Rectal smooth muscle tissue (tissue), 1 donor: Measurements from ENCODE around the gene ADAMTS17.

ENCODE experiments used
- H3K27ac ChIP-seq: one replicate; pipeline ENCODE4 v1.7.0; 2013; ENCODE audit warnings: low read depth, low read length, inconsistent platforms
- H3K27me3 ChIP-seq: one replicate; pipeline ENCODE4 v1.7.0; 2013; ENCODE audit warnings: low read length; ENCODE audit not compliant: control insufficient read depth, insufficient read depth
- H3K36me3 ChIP-seq: one replicate; pipeline ENCODE4 v1.7.0; 2013; ENCODE audit warnings: low read length; ENCODE audit not compliant: control insufficient read depth, insufficient read depth
- H3K4me1 ChIP-seq: one replicate; pipeline ENCODE4 v1.7.0; 2013; ENCODE audit warnings: low read length; ENCODE audit not compliant: control insufficient read depth, insufficient read depth
- H3K4me3 ChIP-seq: one replicate; pipeline ENCODE4 v1.7.0; 2013; ENCODE audit warnings: low read length
- H3K9ac ChIP-seq: one replicate; pipeline ENCODE4 v1.7.0; 2013; ENCODE audit warnings: low read length

Gene ADAMTS17

GRCh38 chr15:100055821-100056220 lies 286.0 kb downstream of the ADAMTS17 start:
- H3K4me3 ChIP-seq, result no peak overlapping the region
- no peak overlapping the region for H3K27ac ChIP-seq
- no peaks in the 10 kb centered on the region for H3K4me1 ChIP-seq
- H3K27me3 ChIP-seq, result no peaks in the 10 kb centered on the region
- no peaks in the 10 kb centered on the region for H3K36me3 ChIP-seq
- no peak overlapping the region for H3K9ac ChIP-seq

GRCh38 chr15:100054539-100054938 lies 287.2 kb downstream of the ADAMTS17 start:
- Histone ChIP-seq H3K27me3 (no peaks in the 10 kb centered on the region), H3K27ac (no peak overlapping the region)

GRCh38 chr15:100053474-100054121 lies 288.2 kb downstream of the ADAMTS17 start:
- Histone ChIP-seq H3K27ac (no peak overlapping the region), H3K27me3 (no peaks in the 10 kb centered on the region), H3K4me1 (no peaks in the 10 kb centered on the region), H3K36me3 (no peaks in the 10 kb centered on the region), H3K9ac (no peak overlapping the region), H3K4me3 (no peak overlapping the region)

More at GRCh38 chr15:100054539-100054938, 287.2 kb downstream of the ADAMTS17 start:
- no peaks in the 10 kb centered on the region for H3K4me1 ChIP-seq
- H3K9ac ChIP-seq, result no peak overlapping the region
- H3K36me3 ChIP-seq, result no peaks in the 10 kb centered on the region
- no peak overlapping the region for H3K4me3 ChIP-seq

DNA sequence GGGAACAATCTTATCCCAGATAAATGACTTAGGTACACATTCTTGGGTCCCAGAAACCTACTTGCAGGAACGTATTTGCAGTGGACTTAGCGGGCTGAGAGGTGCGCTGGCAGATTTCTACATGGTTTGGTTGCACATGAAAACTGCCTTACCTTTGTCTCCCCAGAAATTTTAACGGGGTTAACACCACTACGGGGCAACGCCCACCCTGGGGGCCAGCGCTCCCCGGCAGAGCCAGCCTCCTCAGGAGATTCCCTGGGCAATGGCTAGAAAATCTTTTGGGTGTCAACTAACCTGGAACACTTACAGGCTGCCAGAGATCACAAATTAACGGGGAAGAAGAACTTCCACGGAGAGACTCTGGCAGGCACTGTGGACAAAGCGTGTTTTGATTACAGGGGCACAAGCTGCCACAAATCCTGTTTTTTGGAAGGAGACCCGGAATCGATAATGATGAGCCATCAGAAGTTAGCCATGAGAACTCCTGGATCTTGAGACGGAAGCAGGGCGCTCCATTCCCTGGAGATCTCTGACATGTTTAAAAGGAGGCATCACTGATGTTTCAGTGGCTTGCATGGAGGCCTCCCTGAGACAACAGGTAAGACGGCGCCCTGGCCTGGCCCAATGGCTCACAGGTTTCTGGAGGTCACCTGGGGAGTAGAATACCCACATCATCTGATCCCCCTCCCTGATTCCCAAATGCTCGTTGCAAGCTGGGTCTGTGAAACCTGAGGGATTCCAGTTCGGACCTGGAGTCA lies 288.9 kb downstream of the ADAMTS17 start:
- Histone ChIP-seq H3K27me3 (no peaks in the 10 kb centered on the region), H3K4me3 (no peak overlapping the region), H3K9ac (no peak overlapping the region), H3K4me1 (no peaks in the 10 kb centered on the region), H3K27ac (no peak overlapping the region), H3K36me3 (no peaks in the 10 kb centered on the region)

DNA sequence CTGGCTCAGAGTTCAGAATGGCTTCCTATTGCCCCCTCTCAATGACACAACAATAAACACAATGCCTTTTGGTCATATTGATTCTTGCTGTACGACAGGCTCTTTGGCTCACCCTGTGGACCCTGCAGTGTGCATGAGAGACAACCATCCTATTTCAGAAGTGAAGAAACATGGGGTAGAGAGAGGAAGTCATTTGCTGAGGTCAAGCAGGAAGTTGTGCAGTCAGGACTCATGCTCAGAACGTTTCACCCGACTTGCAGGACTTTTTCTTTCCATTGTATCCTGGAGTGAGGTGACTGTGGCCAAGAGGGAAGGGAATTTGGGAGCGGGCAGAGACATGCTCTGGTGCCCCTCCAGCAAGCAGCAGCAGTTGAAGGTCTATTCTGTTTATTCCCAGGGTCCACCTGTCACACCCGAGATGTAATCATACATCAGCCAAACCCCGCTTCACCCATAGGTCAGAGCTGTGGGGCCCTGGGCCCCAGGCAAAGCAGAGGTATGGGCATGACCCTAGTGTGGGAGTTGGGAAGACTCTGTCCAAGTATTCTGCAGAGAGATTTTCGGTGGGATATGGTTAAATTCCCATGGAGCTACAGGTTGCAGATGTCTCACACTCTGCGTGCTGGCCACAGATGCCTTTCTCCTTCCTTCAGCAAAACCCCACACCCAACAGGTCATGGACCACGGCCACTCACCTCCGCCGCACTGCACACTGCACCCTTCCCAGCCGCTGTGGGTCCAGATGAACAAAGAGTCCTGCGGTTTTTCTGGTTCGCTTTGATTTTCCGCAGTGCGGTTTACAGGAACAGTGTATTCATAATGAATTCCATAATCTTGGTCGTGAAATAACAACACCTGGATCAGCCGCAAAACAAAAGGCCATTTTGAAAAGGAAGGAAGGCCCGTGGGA lies 290.6 kb downstream of the ADAMTS17 start:
- Histone ChIP-seq H3K27me3 (no peaks in the 10 kb centered on the region), H3K4me3 (no peak overlapping the region), H3K36me3 (no peaks in the 10 kb centered on the region), H3K27ac (no peak overlapping the region), H3K9ac (no peak overlapping the region), H3K4me1 (no peaks in the 10 kb centered on the region)

- H3K4me3 ChIP-seq, result no peak overlapping the region
- no peaks in the 10 kb centered on the region for H3K4me1 ChIP-seq
- no peaks in the 10 kb centered on the region for H3K27me3 ChIP-seq
- no peak overlapping the region for H3K9ac ChIP-seq
- H3K36me3 ChIP-seq, result no peaks in the 10 kb centered on the region
- H3K27ac ChIP-seq, result no peak overlapping the region
Observed at GRCh38 chr15:100049936-100050876, 291.6 kb downstream of the ADAMTS17 start.

DNA sequence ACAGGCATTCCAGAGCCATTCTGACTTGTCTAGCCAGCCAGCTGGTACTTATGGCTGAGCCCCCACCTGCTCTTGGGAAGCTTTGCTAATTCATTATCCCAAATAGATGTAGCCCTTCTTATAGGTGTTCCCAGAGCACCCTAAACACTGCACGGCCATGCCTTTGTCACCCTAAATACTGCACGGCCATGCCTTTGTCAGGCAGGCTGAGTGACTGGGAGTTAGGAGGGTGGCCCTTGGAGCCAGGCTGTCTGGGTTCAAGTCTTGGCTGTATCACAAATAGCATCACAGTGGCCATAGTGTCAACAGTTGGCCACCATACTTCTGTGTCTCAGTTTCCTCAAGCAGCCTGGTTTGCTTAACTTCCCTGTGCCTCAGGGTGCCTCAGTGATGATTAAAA lies 292.3 kb downstream of the ADAMTS17 start:
- Histone ChIP-seq H3K4me1 (no peaks in the 10 kb centered on the region), H3K27ac (no peak overlapping the region), H3K9ac (no peak overlapping the region), H3K4me3 (no peak overlapping the region), H3K36me3 (no peaks in the 10 kb centered on the region), H3K27me3 (no peaks in the 10 kb centered on the region)

- Histone ChIP-seq H3K4me1 (no peaks in the 10 kb centered on the region), H3K36me3 (no peaks in the 10 kb centered on the region), H3K27ac (no peak overlapping the region), H3K4me3 (no peak overlapping the region), H3K9ac (no peak overlapping the region), H3K27me3 (no peaks in the 10 kb centered on the region)
Observed at GRCh38 chr15:100048736-100049135, 293.0 kb downstream of the ADAMTS17 start.

DNA sequence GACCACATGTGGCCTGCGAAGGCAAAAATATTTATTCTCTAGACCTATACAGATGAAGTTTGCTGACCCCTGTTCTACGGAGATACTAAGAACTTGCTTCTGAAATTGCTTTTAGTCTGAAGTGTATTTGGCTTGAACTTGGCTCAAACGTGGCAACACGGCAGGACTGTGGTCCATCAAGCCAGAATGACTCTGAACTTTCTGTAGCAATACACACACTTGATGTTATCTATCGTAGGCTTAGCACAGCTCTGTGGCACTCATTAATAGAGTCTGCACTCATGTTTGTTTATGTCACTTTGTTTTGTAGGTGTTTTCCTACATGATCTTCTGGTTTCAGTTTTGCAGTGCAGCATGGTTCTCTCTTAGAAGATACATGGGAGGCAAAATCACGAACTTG lies 298.1 kb downstream of the ADAMTS17 start:
- H3K4me1 ChIP-seq, result peaks cover 3% of the 10 kb centered on the region
- no peaks in the 10 kb centered on the region for H3K27me3 ChIP-seq
- no peak overlapping the region for H3K27ac ChIP-seq
- no peaks in the 10 kb centered on the region for H3K36me3 ChIP-seq
- H3K4me3 ChIP-seq, result no peak overlapping the region
- no peak overlapping the region for H3K9ac ChIP-seq

DNA sequence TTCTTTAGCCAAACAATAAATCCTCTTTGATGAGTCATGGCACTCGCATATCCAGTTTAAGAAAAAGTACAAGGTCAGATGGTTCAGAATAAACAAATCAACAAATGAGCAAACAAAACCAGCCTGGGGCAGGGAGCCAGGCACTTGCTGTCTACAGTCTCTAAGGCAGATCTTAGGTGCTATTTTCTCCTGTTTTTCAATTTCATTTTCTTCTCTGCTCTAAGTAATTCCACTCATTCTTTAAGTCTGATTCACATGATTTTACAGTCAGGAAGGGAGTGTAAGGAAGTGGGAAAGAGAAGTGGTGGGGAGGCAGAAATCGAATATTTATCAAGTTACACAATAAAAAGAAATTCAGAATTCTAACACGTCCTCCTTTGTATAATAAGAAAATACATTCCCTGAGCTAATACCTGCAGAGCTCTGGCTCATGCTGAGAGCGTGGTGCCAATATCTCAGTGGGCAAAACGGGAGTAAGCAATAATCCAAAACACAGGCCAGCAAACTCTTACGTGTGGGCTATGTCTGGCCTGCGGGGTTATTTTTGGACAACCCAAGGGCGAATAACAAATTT lies 298.6 kb downstream of the ADAMTS17 start:
- Histone ChIP-seq H3K9ac (no peak overlapping the region), H3K4me1 (peaks cover 3% of the 10 kb centered on the region), H3K27ac (no peak overlapping the region), H3K27me3 (no peaks in the 10 kb centered on the region), H3K4me3 (no peak overlapping the region), H3K36me3 (no peaks in the 10 kb centered on the region)

DNA sequence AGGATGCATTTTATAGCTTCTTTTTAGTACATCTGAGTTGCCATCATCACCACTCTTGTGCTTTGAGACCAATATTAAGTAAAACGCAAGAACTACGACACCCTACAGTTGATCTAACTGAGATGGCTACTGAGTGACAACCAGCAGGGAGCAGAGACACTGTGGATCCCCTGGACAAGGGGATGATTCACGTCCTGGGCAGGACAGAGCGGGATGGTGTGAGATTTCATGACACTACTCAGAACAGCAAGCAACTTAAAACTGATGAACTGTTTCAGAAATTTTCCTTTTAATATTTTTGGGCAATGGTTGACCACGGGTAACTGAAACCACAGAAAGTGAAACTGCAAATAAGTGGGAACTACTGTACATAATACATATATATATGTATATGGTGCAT lies 299.2 kb downstream of the ADAMTS17 start:
- peaks cover 3% of the 10 kb centered on the region for H3K4me1 ChIP-seq
- no peak overlapping the region for H3K27ac ChIP-seq
- no peaks in the 10 kb centered on the region for H3K27me3 ChIP-seq
- no peak overlapping the region for H3K9ac ChIP-seq
- no peak overlapping the region for H3K4me3 ChIP-seq
- H3K36me3 ChIP-seq, result no peaks in the 10 kb centered on the region
